ENCODE data around the gene ALKAL2.

DNA sequence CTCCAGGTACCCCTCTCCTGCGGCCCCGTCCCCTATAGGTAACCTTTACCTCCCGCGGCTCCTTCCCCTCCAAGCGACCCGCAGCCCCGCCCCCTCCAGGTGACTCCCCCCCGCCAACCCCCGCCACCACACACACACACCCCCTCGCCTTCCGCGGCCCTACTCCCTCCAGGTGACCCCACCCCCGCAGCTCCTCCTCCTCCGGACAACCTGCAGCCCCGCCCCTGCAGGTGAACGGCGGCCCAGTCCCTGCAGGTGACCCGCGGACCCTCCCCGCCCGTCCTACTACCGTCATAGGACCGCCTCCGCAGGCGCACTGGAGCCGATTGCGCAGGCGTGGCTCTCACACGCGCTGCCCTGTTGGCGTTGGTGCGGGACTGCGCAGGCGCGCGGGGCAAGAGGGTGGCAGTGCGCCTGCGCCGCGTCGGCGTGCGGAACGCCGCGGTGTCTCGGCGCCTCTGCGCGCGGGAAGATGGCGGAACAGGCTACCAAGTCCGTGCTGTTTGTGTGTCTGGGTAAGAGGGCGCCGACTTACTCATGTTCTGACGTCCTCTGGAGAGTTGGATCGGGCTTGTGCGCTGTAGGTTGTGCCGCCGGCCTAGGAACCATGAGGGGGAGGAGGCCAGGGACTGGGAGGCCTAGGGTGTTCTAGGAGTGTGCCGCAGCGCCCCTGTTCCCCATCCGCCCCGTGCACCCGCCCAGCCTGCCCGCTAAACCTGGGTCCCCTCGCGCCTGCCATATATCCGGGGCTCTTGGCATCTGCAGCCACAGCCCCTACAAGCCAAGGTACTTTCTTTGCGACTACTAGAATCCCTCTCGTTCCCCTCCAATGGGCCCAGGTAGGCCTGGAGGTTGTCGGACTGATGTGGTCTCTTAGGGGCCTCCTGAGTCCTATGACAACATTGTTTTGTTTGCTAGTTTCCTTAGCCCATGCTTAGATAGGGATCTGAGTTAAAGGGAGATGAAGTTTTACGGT is 23.1 kb downstream of the ALKAL2 start, which contains the start of gene ACP1:
- TF ChIP-seq, protein P1, sequence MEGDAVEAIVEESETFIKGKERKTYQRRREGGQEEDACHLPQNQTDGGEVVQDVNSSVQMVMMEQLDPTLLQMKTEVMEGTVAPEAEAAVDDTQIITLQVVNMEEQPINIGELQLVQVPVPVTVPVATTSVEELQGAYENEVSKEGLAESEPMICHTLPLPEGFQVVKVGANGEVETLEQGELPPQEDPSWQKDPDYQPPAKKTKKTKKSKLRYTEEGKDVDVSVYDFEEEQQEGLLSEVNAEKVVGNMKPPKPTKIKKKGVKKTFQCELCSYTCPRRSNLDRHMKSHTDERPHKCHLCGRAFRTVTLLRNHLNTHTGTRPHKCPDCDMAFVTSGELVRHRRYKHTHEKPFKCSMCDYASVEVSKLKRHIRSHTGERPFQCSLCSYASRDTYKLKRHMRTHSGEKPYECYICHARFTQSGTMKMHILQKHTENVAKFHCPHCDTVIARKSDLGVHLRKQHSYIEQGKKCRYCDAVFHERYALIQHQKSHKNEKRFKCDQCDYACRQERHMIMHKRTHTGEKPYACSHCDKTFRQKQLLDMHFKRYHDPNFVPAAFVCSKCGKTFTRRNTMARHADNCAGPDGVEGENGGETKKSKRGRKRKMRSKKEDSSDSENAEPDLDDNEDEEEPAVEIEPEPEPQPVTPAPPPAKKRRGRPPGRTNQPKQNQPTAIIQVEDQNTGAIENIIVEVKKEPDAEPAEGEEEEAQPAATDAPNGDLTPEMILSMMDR (IDR thresholded peaks at IDR 0.05) = no peak
- TF ChIP-seq POLR2A (IDR thresholded peaks at IDR 0.05) = peak in 1 of 2 donors; percentile 82

All from suprapubic skin (tissue), 3 donors.